ENCODE results near the gene USP46. TPM values are rescaled to one million over a fixed set of nuclear protein-coding genes. Genes with fewer than 3 reads are reported as not detected.

USP46 gene
- total RNA-seq, 1 experiment from 2014 or later: 16.5 TPM

DNA sequence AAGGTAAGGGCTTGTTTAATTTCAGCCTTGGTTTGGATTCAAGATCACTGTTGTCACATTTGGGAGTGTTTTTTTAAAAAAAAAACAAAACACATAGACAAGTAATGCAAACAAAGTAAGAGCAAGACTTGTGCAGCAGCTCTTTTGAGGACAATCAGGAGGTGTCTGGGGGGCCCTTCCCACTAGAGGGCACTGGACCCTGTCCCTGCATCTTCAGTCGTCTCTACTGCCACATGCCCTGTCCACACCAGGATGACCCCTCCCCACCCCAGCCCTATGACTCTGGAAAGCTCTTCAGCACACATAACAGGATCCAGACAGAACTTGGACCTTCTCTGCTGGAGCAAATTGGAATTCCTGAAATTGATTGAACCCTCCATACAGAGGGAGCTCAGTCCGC lies 71.0 kb downstream of the USP46 start:
- BruUV-seq (replicated peaks): no TSS peak
- Histone ChIP-seq H3K27me3 (replicated peaks; ENCODE audit: insufficient read depth, low read depth, low read length, poor library complexity) (no peaks in the 10 kb centered on the region), H3K36me3 (ENCODE audit: insufficient read depth, low read length, poor library complexity, severe bottlenecking) (no peaks in the 10 kb centered on the region), H3K4me1 (ENCODE audit: insufficient read depth, low read length, poor library complexity, severe bottlenecking) (no peaks in the 10 kb centered on the region), H3K9me3 (ENCODE audit: low read depth, low read length, poor library complexity, severe bottlenecking) (no peaks in the 10 kb centered on the region), H3K4me3 (ENCODE audit: low read depth, low read length, poor library complexity, severe bottlenecking) (no peak overlapping the region), H3K27ac (ENCODE audit: low read depth, low read length, poor library complexity, severe bottlenecking) (no peak overlapping the region)
- no peak for DNase-seq (ENCODE audit: low spot score)
- ChIA-PET CTCF (no interaction called here), POLR2A (ENCODE audit: low non-redundant PET) (no interaction called here)
- intact Hi-C loops (cut with micrococcal nuclease; ENCODE audit: unreplicated experiment): no loop called here
- TF ChIP-seq EZH2 (IDR thresholded peaks at IDR 0.05; ENCODE audit: borderline replicate concordance, low read depth, low read length, poor library complexity, severe bottlenecking): no peak
- TF ChIP-seq, protein P1, sequence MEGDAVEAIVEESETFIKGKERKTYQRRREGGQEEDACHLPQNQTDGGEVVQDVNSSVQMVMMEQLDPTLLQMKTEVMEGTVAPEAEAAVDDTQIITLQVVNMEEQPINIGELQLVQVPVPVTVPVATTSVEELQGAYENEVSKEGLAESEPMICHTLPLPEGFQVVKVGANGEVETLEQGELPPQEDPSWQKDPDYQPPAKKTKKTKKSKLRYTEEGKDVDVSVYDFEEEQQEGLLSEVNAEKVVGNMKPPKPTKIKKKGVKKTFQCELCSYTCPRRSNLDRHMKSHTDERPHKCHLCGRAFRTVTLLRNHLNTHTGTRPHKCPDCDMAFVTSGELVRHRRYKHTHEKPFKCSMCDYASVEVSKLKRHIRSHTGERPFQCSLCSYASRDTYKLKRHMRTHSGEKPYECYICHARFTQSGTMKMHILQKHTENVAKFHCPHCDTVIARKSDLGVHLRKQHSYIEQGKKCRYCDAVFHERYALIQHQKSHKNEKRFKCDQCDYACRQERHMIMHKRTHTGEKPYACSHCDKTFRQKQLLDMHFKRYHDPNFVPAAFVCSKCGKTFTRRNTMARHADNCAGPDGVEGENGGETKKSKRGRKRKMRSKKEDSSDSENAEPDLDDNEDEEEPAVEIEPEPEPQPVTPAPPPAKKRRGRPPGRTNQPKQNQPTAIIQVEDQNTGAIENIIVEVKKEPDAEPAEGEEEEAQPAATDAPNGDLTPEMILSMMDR (conservative IDR thresholded peaks at IDR 0.05; ENCODE audit: low read depth, low read length): peak; percentile 36

DNA sequence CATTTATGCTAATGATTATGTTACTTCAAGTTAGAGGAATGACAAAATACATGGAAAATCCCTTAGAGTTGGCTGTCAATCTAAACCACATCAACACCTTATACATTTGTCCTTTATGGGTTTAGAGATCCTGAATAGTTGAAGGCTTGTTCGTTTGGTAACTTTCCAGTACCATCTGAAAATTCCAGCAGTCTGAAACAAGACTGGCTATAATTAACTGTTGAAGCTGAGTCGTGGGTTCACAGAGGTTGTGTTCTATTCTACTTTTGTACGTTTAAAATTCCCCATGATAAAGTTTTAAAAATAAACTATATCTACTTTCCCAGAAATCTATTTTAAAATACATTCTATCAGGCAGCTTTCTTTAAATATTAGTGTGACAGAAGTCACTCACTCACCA lies 73.0 kb downstream of the USP46 start:
- no peaks in the 10 kb centered on the region for H3K27me3 ChIP-seq (replicated peaks; ENCODE audit: insufficient read depth, low read depth, low read length, poor library complexity)
- ChIA-PET CTCF (no interaction called here), POLR2A (ENCODE audit: low non-redundant PET) (no interaction called here)
- intact Hi-C loops (cut with micrococcal nuclease; ENCODE audit: unreplicated experiment): no loop called here
- no peaks in the 10 kb centered on the region for H3K36me3 ChIP-seq (ENCODE audit: insufficient read depth, low read length, poor library complexity, severe bottlenecking)
- DNase-seq (ENCODE audit: low spot score): no peak
- no peaks in the 10 kb centered on the region for H3K9me3 ChIP-seq (ENCODE audit: low read depth, low read length, poor library complexity, severe bottlenecking)
- no peak overlapping the region for H3K4me3 ChIP-seq (ENCODE audit: low read depth, low read length, poor library complexity, severe bottlenecking)
- TF ChIP-seq, protein P1 (conservative IDR thresholded peaks at IDR 0.05; ENCODE audit: low read depth, low read length): no peak
- TF ChIP-seq EZH2 (IDR thresholded peaks at IDR 0.05; ENCODE audit: borderline replicate concordance, low read depth, low read length, poor library complexity, severe bottlenecking): no peak
- H3K4me1 ChIP-seq (ENCODE audit: insufficient read depth, low read length, poor library complexity, severe bottlenecking): no peaks in the 10 kb centered on the region
- BruUV-seq (replicated peaks): no TSS peak
- H3K27ac ChIP-seq (ENCODE audit: low read depth, low read length, poor library complexity, severe bottlenecking): no peak overlapping the region

DNA sequence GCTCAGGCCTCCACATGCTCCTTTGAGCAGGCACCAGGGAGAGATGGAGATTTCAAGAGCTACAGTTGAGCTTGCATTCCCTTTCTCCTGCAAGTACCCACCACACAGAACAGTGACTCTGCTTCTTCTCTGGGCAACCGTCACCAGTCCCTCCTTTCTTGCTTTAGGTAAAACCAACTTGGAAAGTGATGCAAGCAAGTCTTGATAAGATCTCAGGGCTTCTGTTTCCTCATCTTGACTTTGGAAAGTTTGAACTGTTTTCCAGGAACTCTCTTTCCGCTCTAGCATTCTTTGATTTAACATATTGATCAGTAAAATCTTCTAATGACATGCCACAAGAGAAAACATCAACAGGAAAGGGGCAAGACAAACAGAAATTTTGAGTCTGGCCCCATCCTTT lies 73.7 kb downstream of the USP46 start:
- Histone ChIP-seq H3K9me3 (ENCODE audit: low read depth, low read length, poor library complexity, severe bottlenecking) (no peaks in the 10 kb centered on the region), H3K4me3 (ENCODE audit: low read depth, low read length, poor library complexity, severe bottlenecking) (no peak overlapping the region), H3K27me3 (replicated peaks; ENCODE audit: insufficient read depth, low read depth, low read length, poor library complexity) (no peaks in the 10 kb centered on the region), H3K36me3 (ENCODE audit: insufficient read depth, low read length, poor library complexity, severe bottlenecking) (no peaks in the 10 kb centered on the region), H3K4me1 (ENCODE audit: insufficient read depth, low read length, poor library complexity, severe bottlenecking) (no peaks in the 10 kb centered on the region), H3K27ac (ENCODE audit: low read depth, low read length, poor library complexity, severe bottlenecking) (no peak overlapping the region)
- TF ChIP-seq, protein P1 (conservative IDR thresholded peaks at IDR 0.05; ENCODE audit: low read depth, low read length): no peak
- no peak for TF ChIP-seq EZH2 (IDR thresholded peaks at IDR 0.05; ENCODE audit: borderline replicate concordance, low read depth, low read length, poor library complexity, severe bottlenecking)
- POLR2A ChIA-PET (ENCODE audit: low non-redundant PET): no interaction called here
- intact Hi-C loops (cut with micrococcal nuclease; ENCODE audit: unreplicated experiment): no loop called here
- DNase-seq (ENCODE audit: low spot score): no peak
- CTCF ChIA-PET: no interaction called here
- no TSS peak for BruUV-seq (replicated peaks)
